Ishikawa (cell line): Measurements from ENCODE around the gene AKAP14.

Experiments
- CEBPB ChIP-seq: IDR thresholded peaks from 2 replicates; pipeline ENCODE4 v1.6.1; 2012
- CREB1 ChIP-seq: IDR thresholded peaks from 2 replicates; pipeline ENCODE4 v1.6.1; 2012; ENCODE audit warnings: low read depth
- EGR1 ChIP-seq: IDR thresholded peaks from 2 replicates; pipeline ENCODE4 v1.6.1; 2012
- EP300 ChIP-seq: IDR thresholded peaks from 2 replicates; pipeline ENCODE4 v1.6.1; 2012; ENCODE audit warnings: borderline replicate concordance
- FOXM1 ChIP-seq: IDR thresholded peaks from 2 replicates; pipeline ENCODE4 v1.6.1; 2012; ENCODE audit warnings: low read depth, borderline replicate concordance
- NFIC ChIP-seq: IDR thresholded peaks from 2 replicates; pipeline ENCODE4 v1.6.1; 2012
- RAD21 ChIP-seq: IDR thresholded peaks from 2 replicates; pipeline ENCODE4 v1.6.1; 2012; ENCODE audit warnings: low read depth
- TAF1 ChIP-seq: IDR thresholded peaks from 2 replicates; pipeline ENCODE4 v1.6.1; 2012; ENCODE audit warnings: low read depth, mild to moderate bottlenecking
- TCF12 ChIP-seq: IDR thresholded peaks from 2 replicates; pipeline ENCODE4 v1.6.1; 2012; ENCODE audit warnings: low read depth
- TEAD4 ChIP-seq: IDR thresholded peaks from 2 replicates; pipeline ENCODE4 v1.6.1; 2012
- USF1 ChIP-seq: IDR thresholded peaks from 2 replicates; pipeline ENCODE4 v1.6.1; 2012
- YY1 ChIP-seq: IDR thresholded peaks from 2 replicates; pipeline ENCODE4 v1.6.1; 2012; ENCODE audit warnings: low read depth
- ZBTB7A ChIP-seq: IDR thresholded peaks from 2 replicates; pipeline ENCODE4 v1.6.1; 2012; ENCODE audit warnings: low read depth
- TF ChIP-seq, protein P1 (sequence below): IDR thresholded peaks from 2 replicates; pipeline ENCODE4 v1.6.1; 2012; ENCODE audit warnings: low read depth, mild to moderate bottlenecking
- TF ChIP-seq, protein P2 (sequence below): IDR thresholded peaks from 2 replicates; pipeline ENCODE4 v1.6.1; 2012

Gene AKAP14

GRCh38 chrX:119895843-119896326 lies at the start of gene AKAP14:
TSS of gene AKAP14 (plus strand) at chrX:119895893. CDS start at chrX:119903224, 7,331 bp downstream.
- TF ChIP-seq TCF12: no peak
- TF ChIP-seq RAD21: no peak
- TF ChIP-seq, protein P1, sequence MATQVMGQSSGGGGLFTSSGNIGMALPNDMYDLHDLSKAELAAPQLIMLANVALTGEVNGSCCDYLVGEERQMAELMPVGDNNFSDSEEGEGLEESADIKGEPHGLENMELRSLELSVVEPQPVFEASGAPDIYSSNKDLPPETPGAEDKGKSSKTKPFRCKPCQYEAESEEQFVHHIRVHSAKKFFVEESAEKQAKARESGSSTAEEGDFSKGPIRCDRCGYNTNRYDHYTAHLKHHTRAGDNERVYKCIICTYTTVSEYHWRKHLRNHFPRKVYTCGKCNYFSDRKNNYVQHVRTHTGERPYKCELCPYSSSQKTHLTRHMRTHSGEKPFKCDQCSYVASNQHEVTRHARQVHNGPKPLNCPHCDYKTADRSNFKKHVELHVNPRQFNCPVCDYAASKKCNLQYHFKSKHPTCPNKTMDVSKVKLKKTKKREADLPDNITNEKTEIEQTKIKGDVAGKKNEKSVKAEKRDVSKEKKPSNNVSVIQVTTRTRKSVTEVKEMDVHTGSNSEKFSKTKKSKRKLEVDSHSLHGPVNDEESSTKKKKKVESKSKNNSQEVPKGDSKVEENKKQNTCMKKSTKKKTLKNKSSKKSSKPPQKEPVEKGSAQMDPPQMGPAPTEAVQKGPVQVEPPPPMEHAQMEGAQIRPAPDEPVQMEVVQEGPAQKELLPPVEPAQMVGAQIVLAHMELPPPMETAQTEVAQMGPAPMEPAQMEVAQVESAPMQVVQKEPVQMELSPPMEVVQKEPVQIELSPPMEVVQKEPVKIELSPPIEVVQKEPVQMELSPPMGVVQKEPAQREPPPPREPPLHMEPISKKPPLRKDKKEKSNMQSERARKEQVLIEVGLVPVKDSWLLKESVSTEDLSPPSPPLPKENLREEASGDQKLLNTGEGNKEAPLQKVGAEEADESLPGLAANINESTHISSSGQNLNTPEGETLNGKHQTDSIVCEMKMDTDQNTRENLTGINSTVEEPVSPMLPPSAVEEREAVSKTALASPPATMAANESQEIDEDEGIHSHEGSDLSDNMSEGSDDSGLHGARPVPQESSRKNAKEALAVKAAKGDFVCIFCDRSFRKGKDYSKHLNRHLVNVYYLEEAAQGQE: no peak
- no peak for TF ChIP-seq NFIC

DNA sequence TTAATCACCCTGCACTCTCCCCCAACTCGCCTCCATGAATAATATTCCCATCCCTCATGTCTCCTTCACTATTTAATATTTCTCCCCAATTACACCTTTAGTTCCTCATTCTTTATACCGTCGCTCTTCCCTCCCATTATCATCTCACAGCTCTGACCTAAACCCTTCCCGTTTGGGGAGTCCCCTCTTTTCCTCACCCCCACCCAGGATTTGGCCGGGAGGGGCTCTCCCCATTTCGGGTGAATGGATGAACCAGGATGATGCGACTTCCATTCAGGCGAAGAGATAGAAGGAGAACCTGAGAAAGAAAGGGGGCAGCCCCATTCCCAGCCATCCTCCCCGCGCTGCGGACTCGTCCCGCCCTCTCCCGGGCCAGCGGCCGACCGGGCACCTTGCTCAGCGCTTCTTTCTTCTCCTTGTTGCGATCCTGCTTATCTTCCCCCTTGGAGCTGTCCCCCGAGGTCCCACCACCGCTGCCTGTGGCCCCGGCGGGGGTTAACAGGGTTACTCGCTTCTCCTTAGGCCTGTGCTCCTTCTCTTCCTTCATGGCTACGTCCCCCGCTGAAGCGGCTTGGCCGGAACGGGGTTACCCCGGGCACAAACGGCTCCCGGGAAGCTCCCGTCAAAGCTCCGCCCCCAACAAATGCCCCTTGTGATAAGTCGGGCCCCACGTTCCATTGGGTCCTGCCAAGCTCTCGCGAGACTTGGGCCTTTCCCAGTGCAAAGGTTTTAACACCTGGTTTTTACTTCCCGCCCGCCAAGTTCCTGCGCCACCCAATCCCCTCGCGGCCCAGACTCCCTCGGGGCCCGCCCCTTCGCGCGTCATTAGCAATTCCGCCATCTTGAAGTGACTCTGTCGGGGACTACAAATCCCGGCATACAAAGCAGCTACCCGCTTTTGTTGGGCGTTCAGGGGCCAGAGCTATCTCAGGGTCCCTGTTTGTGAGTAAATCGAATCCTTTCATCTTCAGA lies 43.0 kb upstream of the AKAP14 start, which contains the start of gene UPF3B:
UPF3B (minus strand) TSS at position 582 of the 972 bp plus-strand sequence; CDS start at position 547, 35 bp downstream.
- no peak for TF ChIP-seq FOXM1
- no peak for TF ChIP-seq CEBPB
- TF ChIP-seq, protein P2, sequence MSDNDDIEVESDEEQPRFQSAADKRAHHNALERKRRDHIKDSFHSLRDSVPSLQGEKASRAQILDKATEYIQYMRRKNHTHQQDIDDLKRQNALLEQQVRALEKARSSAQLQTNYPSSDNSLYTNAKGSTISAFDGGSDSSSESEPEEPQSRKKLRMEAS: no peak
- no peak for TF ChIP-seq TCF12
- TF ChIP-seq, protein P1: no peak
- TF ChIP-seq TEAD4: no peak
- TF ChIP-seq USF1: peak; percentile 50; the same call in 1 of the 2 replicates
- TF ChIP-seq EGR1: no peak
- no peak for TF ChIP-seq EP300
- no peak for TF ChIP-seq CREB1
- no peak for TF ChIP-seq RAD21
- peak; percentile 53 for TF ChIP-seq TAF1
- TF ChIP-seq NFIC: no peak
- TF ChIP-seq ZBTB7A: no peak
- peak; percentile 87 for TF ChIP-seq YY1

- no peak for TF ChIP-seq USF1
- TF ChIP-seq ZBTB7A: no peak
- TF ChIP-seq YY1: no peak
- TF ChIP-seq RAD21: no peak
- TF ChIP-seq, protein P1: no peak
- TF ChIP-seq, protein P2: no peak
- no peak for TF ChIP-seq TEAD4
Observed at GRCh38 chrX:119853444-119853843, 42.2 kb upstream of the AKAP14 start.

DNA sequence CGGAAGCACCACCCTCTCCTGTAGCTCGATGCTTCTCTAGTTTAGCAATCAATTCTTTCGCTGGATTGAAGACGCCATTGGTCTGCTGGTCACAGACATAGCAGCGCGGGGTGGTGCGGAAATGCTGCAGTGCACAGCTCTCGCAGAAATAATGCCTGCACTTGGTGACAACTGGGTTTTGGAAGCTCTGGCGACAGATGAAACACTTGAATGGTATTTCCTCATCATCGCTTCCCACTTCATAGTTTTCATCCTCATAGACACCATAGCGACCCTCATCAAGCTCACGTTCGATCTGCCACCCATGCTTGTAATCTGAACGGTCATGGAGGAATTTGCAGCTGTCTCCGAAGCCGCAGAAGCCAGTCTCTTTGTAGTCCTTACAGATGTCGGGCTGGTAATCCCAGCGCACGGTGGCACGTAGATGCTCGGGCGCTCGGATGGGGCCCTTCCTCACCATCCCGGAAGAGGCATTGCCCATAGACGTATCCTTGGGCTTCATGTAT lies 25.0 kb upstream of the AKAP14 start:
- no peak for TF ChIP-seq TEAD4
- TF ChIP-seq YY1: no peak
- TF ChIP-seq, protein P1: no peak
- no peak for TF ChIP-seq USF1
- no peak for TF ChIP-seq FOXM1
- TF ChIP-seq CEBPB: no peak
- TF ChIP-seq NFIC: no peak
- no peak for TF ChIP-seq EP300
- no peak for TF ChIP-seq TAF1
- TF ChIP-seq ZBTB7A: no peak
- TF ChIP-seq, protein P2: no peak
